GM19043 (cell line): ENCODE data around the gene PDE4DIP.
"Not testable (repeated sequence)": the region's sequence is repeated elsewhere in the genome, so short reads cannot be mapped to it uniquely, and the experiment has no call there.

Experiments used
- ATAC-seq: cut with Tn5 transposase; IDR thresholded peaks from one replicate; pipeline ENCODE4 v1.9.1; 2021; ENCODE audit warnings: low read depth; ENCODE audit not compliant: unreplicated experiment

Gene PDE4DIP

DNA sequence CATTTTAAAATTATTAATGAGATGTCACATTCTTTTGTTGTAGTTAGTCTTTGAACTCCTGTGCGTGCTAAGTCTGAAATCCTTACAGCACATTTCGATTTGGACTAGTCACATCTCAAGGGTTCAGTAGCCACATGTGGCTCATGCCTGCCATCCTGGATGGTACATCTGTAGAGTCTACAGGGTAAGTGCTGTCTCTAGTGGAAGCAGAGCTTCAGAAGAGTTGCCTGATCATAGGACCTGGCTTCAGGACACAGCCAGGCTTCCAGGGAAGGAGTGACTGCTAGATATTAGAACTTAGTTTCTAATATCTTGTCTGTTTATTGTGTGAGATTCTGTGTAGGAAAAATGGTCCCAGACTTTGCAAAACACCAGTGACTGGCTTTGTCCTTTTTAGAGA is 72.0 kb downstream of the PDE4DIP start:
- ATAC-seq, result not testable (repeated sequence)

DNA sequence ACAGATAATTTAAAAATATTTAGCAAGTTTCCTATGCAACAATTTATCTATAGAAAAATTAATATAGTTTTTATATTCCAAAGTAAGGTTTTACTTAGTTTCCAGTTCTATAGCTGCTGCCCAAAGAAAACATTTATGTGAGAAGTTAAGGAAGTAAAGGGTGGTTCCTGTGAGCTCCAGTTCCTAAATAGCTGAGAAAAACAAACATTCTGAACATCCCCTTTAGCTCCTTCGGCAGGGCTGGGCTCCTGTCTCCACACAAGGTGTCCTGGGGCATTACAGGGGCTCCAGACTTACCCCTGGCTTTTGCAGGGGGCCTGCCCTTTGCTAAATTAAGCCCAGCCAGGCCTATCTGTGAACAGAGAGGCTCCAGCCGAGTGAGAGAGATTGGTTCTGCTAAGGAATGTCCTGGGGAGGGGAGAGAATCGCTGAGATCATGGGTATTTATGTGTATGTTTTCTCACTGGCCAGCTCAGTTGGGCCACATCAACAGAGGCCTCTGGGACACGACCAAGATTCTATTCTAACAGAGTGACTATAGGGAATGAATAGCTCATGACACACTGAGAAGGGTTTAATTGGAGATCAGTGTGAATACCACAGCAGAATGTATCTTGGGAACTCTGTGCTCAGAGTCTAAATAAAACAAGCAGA is 72.6 kb downstream of the PDE4DIP start:
- ATAC-seq, result not testable (repeated sequence)

DNA sequence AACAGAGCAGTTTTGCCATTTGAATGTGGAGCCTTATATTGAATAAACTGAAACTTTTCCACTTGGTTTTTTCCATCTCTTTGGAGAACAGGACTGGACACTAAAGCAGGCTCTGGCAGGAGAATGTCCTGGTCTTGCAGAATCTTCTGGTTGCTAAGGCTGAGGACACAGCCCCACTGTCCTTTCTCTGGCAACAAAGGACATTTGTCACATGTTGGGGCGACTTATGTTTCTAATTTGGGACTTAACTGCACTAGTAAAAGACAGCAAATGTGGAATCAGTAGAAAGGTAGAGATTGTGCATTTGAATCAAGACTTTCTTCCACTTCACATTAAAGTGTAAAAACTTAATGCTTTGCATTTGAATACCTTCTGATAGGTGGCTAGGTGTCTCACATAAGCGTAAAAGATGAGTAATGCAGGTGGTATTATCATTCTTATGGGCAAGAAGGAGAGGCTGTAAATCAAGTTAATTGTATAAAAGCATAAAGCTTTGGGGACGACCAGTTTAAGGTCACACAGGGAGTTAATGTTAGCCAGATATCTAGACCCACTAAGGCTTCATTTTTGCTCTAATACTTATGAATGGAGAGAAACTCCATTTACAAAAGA is 74.7 kb downstream of the PDE4DIP start:
- not testable (repeated sequence) for ATAC-seq

DNA sequence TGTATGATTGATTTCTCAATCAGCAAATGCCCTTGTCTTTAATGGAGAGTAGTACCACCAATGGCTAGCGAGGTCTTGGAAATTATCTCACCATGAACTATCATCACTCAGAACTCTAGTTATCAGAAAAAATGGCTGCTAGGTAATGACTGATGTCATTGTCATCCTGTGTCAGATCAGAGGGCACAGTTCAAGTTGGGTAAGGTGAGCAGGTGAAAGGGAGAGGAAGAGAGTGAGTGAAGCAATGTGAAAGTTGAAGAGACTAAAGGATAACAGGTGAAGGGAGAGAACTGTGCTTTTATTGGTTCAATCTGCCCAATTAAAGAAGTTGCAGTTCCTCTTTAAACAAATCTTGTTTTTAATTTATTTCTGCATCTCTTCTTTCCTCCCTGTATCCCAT is 76.8 kb downstream of the PDE4DIP start:
- ATAC-seq, result not testable (repeated sequence)

GRCh38 chr1:148923798-148924197 is 79.6 kb downstream of the PDE4DIP start:
- not testable (repeated sequence) for ATAC-seq

DNA sequence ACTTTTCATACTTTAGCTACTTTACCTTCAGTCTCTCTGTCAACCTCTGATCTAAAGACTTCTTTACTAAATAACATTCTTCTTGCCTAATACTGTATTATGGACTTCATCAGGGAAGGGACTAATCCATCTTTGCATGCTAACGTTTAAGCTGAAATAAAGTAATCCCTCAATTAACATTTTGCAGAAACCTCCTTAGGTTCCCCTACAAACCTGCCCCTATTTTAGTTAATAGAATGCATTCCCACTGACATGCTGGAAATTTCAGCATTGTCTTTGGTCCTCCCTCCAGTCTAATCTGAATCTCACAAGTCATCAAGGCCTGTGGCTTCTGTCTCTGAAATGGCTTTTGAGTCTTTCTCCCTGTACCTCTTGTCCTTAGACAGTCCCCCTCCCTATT is 83.4 kb downstream of the PDE4DIP start:
- not testable (repeated sequence) for ATAC-seq

- not testable (repeated sequence) for ATAC-seq
Observed at GRCh38 chr1:148929253-148929652, 85.0 kb downstream of the PDE4DIP start.

DNA sequence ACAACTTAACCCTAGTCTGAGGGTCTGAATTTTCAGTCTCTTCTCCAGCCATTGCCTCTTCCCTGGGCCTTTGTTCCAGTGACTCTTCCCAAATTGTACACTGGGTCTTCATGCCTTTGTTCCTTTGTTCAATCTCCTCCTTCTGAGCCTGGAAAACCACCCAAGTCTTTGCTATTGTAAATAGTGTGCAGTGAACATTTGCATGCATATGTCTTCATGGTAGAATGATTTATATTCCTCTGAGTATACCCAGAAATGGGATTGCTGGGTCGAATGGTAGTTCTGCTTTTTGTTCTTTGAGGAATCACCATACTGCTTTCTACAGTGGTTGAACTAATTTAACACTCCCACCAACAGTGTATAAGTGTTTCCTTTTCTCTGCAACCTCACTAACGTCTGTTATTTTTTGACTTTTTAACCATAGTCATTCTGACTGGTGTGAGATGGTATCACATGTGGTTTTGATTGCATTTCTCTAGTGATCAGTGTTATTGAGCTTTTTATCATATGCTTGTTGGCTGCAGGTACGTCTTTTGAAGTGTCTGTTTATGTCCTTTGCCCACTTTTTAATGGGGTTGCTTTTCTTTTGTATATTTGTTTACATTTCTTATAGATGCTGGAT is 91.3 kb downstream of the PDE4DIP start:
- ATAC-seq, result not testable (repeated sequence)

DNA sequence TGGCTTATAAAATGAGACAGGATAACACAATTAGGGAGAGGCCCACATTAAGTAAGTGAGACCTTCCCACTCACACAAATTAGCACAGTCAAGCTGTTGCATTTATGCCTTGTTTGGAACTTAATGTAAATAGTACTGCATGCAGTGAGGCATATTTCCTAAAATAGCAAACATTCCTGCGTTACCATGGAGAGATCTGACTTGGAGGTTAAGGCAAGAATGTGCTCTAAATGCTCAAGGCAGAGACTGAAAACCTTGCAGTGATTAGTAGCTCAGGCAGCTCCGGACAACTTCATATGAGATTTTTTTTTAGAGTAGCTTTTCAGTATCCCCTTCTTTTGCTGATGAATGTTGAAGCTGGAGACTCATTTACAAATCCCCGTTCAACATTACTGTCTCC is 98.7 kb downstream of the PDE4DIP start:
- ATAC-seq, result not testable (repeated sequence)

DNA sequence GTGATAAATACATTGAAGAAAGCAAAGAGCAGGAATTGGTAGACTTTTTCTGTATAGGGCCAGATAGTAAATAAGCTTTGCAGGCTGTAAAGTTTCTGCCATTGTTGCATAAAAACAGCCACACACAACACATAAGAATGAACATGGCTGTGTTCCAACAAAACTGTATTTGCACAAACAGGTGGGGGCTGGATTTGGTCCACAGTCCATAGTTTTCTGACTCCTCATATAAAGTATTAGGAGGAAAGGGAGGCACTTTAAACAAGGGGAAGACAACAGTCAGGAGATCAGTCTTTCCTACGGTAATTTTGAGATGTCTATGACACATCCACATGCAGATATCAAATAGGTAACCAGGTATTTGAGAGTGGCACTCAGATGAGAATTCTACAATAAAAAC is 100.9 kb downstream of the PDE4DIP start:
- not testable (repeated sequence) for ATAC-seq

DNA sequence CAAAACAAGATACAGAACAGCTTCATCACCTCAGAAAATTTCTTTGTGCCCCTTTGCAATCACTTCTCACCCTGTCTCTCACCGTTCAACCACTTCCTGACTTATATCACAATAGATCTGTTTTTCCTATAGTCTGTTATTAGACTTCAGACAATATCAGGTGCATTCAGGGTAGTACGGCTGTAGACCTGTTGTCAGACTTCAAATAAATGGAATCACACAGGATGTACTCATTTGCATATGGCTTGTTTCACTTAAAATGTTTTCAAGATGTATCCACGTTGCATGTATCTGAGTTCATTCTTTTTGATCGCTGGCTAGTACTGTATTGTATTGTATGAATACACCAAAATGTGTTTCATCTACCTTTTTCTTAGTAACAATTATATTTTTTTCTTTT is 104.5 kb downstream of the PDE4DIP start:
- ATAC-seq, result not testable (repeated sequence)

DNA sequence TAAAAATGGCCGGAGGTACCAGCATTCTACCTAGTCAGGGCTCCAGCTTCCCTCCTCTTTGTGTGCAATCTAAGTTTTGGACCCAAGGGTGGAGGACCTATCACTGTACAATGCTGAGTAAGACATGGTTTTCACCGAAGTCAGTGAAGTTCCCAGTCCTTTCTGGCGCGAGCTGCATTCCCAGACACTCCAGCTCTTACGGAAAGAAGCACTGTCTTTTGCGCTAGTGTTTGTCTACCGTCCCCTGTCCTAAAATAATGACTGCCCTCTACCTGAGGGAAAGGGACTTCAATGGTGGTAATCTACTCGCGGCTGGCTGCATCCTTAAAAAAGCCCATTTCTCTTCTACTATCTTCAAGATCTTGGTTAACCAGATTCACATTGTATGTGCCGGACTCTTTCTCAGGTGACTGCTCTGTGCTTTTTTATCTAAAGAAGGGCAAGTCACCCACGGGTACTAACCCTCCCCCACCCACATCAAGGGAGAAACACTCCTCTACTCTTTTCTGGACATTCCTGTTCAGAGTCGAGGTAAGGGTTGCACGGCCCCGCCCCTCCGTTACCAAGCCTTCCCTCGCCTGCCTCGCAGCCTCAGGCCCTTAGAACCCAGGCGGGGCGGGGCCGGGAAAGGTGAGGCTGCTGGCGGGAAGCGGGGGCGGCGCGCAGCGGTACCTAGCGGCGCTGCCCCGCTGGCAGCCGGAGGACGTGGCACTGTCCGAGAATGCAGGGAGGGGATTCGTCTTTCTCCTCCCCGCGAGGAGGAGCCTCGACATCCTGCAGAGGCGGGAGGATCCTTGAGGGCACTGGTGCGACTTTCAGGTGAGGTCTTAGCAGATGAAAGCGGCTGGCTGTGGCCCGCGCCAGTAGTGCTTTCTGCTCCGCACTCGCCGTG is 107.4 kb downstream of the PDE4DIP start:
- peak; percentile 54 for ATAC-seq

- ATAC-seq, result peak; percentile 80
Observed at GRCh38 chr1:148952253-148952937, 108.2 kb downstream of the PDE4DIP start.

DNA sequence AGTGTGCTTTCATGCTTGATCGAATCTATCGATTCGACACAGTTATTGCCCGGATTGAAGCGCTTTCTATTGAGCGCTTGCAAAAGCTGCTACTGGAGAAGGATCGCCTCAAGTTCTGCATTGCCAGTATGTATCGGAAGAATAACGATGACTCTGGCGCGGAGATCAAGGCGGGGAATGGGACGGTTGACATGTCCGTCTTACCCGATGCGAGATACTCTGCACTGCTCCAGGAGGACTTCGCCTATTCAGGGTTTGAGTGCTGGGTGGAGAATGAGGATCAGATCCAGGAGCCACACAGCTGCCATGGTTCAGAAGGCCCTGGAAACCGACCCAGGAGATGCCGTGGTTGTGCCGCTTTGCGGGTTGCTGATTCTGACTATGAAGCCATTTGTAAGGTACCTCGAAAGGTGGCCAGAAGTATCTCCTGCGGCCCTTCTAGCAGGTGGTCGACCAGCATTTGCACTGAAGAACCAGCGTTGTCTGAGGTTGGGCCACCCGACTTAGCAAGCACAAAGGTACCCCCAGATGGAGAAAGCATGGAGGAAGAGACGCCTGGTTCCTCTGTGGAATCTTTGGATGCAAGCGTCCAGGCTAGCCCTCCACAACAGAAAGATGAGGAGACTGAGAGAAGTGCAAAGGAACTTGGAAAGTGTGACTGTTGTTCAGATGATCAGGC is 108.8 kb downstream of the PDE4DIP start:
- not testable (repeated sequence) for ATAC-seq

GRCh38 chr1:148953730-148954129 is 109.5 kb downstream of the PDE4DIP start:
- not testable (repeated sequence) for ATAC-seq

DNA sequence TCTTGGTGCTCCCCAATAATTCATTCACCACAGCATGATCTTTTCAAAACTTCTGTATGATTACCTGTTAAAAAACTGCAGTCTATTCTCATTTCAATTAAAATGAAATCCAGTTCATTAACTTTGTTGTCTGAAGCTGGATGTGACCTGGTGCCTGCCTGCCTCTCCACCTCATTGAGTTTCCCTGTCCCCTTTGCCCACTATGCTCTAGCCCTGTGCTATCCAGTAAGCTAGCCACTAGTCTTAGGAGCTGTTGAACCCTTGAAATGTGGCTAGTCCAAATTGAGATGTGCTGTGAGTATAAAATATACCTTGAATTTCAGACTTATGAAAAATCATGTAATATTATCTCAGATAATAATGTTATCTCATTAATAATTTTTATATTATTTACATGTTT is 114.1 kb downstream of the PDE4DIP start:
- not testable (repeated sequence) for ATAC-seq

DNA sequence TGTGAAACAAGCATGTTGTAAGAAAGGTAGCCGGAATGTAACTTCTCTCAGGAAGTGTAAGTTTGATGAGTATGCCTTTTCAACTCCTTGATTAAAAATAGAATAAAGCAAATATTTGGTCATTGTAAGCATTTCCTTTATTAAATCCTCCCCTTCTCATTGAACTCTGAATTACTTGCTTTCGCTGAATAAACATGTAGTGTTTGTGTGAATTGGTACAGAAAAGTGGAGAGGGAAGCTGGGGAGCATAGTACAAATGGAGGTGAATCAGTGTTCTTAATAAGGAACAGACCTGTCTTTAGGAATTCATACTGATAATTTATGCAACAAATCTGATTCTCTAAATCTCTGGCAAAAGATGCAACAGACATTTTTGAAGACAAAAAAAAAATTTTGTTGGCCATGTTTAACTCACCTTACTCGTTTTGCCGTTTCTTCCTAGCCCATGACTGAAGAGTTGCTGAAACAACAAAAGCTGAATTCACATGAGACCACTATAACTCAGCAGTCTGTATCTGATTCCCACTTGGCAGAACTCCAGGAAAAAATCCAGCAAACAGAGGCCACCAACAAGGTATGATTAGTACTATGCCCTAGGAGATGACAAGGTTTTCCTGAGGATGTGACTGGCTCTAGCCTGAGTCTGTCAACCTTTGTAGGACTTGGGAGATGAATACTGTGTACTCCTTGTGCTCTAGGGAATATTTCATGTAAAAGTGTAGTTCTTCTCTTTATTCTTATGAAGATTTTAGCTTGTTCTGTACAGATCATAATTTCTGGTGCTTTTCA is 116.2 kb downstream of the PDE4DIP start:
- not testable (repeated sequence) for ATAC-seq

GRCh38 chr1:148962127-148962857 is 118.1 kb downstream of the PDE4DIP start:
- ATAC-seq, result not testable (repeated sequence)
